Measurements from ENCODE around the gene IPPK.
A peak's percentile ranks its signal among the peaks of the same experiment; 100 is the strongest.

Gene IPPK

DNA sequence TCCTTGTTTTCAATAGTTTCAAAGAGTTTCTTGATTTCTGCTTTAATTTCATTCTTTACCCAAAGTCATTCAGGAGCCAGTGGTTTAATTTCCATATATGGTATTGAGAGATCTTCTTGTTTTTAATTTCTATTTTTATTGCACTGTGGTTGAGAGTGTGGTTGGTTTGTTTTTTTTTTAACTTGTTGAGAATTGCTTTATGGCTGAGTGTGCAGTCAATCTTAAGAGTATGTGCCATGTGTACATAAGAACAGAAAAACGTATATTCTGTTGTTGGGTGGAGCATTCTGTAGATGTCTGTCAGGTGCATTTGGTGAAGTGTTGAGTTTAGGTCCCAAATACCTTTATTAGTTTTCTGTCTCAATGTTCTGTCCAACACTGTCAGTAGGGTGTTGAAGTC is 26.7 kb upstream of the IPPK start:
- no peak for DNase-seq (ENCODE audit: low read depth in 2 of 2)

DNA sequence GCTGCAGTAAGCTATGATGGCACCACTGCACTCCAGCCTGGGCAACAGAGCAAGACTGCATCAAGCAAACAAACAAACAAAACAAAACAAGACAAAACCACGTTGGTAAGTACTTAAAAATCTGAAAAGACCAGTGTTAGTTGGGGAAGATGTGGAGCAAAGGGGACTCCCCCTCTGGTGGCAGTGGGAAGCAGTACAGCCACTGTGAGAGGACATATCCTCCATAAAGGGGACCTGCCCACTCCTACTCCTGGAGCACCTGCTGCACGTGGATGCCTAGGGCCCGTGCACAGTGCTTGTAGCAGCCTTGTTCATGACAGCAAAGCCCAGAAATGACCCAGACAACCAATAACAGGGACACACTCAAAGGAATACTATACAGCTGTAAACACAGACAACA is 17.0 kb upstream of the IPPK start:
- no peak for DNase-seq (ENCODE audit: low read depth in 2 of 2)

DNA sequence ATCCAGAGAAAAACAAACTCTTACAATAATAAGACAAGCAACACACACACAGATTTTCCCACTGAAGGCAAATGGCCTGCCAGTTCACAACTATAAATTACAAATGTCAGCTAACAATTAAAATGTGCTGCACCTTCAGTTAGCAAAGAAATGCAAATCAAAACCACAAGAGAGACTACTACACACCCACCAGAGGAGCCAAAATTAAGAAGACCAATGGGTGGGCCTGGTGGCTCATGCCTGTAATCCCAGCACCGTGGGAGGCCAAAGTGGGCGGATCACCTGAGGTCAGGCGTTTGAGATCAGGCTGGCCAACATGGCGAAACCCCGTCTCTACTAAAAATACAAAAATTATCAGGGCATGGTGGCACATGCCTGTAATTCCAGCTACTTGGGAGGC is 15.1 kb upstream of the IPPK start:
- no peak for DNase-seq (ENCODE audit: low read depth in 2 of 2)

DNA sequence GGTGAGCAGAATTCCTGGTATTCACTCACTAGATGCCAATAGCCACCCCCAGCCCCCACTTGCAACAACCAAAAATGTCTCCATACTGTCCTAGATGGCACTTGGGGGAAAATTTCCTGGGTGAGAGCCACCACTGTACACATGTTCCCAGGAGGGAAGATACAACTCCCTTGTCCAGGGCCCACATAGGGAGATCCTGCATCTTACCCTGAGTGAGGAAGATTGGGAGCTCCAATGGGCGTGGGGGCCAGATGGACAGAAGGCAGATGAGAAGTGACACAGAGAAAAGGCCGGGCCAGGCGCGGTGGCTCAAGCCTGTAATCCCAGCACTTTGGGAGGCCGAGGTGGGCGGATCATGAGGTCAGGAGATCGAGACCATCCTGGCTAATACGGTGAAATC is 12.3 kb upstream of the IPPK start:
- no peak for DNase-seq (ENCODE audit: low read depth in 2 of 2)

DNA sequence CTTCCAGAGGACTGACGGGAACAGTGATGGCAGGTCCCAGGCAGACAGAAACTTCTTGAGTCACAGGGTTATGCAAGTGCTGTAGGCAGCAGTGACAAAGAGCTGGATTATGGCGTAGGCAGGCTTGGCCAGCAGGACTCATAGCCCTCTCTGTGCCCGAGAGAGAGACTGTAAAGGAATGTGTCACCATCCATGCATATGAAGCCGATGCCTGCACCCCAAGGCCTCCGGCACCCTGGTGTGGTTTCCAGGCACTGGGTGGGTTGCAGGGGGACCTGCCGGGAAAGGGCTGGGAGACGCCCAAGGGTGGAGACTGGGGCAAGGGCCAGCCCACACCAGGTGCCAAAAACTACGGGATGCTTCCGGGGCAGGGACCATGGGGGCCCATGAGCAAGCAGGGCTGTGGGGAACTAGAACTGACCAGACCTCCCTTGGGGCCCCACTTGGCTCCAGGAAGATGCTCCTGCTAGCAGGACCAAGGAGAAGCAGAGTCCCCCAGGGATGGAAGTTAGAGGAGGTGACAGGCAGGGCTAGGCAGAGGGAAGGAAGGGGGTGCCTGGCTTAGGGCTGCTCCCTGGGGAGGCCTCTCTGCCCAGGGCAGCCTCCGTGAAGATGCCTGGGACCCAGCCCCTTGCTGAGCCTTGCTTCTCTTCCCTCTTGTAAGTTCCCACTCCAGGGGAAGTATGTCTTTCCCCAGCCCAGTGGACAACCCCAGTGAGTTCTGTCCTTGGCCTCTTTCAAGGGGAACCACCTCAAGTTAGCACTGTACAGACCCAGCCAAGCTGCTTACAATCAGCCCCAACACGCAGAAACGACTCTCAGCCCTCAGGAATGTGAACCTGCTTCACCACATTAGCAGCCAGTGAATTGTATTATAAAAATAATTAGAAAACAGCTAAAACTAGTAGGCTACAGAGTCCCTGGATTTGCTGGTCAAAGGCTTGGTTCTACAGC is 10.5 kb upstream of the IPPK start:
- no peak for DNase-seq (ENCODE audit: low read depth in 2 of 2)

DNA sequence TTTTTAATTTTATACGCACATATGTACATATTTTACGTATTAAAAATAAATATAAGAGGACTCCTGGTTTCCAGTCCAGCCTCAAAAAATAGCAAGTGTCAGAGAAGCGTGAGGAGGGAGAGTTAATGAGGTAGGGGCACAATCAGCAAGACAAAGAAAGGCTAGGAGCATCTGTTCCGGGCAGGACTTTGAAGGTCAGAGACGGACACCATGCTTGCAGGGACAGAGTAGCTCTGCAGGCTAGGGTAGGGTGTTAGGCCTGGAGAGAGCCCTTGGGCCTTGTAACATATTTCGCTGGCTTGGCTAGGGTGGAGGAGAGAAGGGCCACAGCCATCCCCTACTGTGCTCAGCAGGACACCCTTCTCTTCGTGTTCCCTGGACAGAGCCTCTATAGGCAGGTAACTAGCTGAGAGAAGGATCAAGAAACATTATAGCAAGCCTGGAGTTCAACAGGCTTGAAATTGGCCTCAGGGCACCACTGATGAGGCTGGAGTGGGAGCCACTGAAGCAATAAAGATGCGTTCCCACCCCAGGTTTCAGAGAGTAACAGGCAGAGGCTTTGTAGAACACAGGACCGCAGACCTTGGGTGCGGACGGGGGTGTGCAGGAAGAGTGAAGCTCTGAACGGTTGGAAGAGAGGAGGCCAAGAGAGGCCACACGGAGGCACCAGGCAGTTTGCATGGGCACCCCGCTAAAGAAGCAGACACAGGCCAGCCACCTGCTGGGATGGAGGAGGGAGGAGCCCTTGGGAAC is 9.7 kb upstream of the IPPK start:
- no peak for DNase-seq (ENCODE audit: low read depth in 2 of 2)

DNA sequence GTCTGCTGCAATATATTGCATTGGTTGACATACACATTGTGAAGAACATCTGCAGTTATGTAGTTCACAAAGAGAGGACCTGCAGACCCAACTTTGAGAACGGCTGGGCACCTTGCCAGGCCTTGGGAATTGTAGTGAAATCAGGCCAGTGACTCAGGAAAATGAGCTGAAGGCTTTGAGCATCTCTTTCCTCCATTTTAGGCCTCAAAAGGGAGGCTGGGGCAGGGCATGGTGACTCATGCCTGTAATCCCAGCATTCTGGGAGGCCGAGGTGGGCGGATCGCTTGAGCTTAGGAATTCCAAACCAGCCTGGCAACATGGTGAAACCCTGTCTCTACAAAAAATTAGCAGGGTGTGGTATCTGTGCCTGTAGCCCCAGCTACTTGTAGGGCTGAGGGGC is 1.4 kb upstream of the IPPK start:
- DNase-seq (ENCODE audit: low read depth in 2 of 2), result no peak

DNA sequence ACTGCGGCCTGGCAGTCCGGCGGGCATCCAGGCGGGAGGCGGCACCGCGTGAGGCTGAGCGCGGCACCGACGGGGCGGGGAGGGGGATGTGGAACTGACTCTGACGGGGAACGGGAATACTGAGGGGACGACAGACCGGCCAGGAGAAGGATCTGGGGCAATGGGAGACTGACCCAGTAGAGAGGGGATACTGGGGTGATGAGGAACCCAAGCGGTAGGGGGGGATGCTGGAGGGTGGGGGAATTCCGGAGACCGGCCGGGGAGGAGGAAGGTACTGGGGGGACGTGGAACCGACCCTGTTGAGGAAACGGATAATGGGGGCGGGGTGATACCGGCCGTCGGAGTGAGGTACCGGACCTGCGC is 423 bp downstream of the IPPK start:
- peak in 1 of 2 donors; percentile 7 for DNase-seq (ENCODE audit: low read depth in 2 of 2)

DNA sequence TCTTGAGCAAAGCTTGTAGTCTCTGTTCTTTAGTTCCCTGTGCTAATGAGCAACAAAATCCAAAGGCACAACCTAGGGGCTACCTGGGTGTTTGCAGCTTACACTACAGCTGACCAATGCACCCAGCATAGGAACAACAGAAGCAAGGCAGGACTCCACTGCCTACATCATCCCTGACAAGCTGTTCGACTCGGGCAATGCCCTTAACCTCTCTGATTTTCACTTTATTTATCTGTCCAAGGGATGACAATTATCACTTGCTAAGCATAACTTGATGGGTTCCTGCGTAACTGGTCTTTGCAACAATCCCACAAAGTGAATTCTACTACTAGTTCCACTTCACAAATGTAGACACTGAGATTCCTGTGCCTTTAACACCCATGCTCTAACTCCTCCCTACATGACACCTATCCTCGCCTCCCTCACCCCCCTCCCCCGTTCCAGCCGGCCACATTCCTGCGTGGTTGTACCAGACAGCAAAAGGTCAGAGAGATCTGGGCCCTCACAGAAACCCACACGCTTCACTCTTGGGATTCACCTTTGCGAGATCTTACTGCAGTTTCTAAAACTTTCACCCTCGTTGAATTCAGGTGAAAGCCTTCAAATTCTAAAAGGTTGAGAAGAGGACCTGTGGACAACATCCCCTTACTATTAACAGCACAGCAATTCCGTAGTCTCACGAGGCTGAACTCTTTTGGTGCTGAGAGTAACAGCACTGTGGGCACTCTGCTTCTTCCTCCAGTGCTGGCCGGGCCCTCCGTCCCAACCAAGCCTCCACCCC is 995 bp downstream of the IPPK start:
- no peak for DNase-seq (ENCODE audit: low read depth in 2 of 2)

DNA sequence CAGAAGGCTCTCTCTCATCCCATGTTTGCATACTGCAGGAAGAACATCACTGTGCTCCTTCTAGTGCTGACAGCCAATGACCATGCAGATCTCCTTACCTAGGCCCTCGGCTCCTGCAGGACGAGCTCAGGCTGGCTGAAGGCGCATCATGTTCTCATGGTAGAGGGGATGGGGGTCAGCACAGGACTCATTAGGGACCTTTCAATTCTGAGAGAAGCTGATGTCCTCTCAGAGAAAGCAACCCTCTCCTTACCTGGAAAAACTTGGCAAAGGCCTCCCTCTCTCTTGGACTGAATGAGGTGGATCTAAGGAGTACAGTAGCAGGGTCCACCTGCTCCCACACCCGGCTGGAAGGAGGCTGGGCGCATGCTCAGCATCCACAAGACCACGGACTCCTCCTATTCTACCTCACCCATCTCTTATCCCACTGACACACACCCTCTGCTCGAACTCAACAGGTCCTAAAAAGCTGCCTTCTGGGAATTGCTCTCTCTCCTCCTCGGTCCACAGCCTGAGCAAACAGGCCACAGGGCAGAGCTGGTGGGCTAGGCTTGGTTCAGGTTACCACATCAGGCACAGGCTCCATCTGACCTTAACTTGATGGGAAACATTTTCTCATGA is 2.9 kb downstream of the IPPK start:
- no peak for DNase-seq (ENCODE audit: low read depth in 2 of 2)

DNA sequence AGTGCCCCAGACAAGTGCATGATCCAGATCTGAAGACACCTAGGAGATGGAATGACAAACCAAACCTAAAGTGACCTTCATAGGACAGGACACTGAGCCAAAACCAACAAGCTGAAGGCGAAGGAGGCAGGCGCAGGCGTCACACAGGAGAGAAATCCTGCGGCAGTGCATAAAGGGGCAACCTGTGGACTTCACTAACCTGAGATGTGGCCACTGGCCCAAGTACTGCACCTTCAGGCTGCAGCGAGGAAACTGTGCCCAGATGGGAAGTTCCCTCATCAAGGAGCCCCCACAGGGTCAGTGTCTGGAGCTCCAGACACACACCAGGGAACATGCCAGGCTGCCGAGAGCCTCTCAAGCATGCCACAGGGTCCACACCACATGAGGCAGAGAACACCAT is 3.7 kb downstream of the IPPK start:
- DNase-seq (ENCODE audit: low read depth in 2 of 2), result no peak

DNA sequence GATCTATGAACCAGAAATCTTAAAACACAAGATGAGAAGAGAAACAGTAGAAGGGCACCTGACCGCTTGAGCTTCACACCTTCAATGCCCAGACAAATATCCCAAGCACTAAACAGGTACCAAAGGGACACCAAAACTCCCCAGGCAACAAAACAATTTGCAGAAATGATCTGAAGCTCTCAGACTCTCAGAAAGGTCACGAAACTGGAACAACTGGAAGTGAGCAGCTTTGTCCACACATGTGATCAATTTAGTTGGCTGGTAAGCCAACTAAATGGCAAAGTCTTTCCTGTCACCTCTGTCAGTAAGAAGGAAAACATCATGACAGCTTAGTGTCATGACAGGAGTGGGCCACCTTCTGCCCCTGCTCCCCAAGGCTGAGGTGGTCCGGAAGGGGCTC is 4.1 kb downstream of the IPPK start:
- DNase-seq (ENCODE audit: low read depth in 2 of 2), result no peak

DNA sequence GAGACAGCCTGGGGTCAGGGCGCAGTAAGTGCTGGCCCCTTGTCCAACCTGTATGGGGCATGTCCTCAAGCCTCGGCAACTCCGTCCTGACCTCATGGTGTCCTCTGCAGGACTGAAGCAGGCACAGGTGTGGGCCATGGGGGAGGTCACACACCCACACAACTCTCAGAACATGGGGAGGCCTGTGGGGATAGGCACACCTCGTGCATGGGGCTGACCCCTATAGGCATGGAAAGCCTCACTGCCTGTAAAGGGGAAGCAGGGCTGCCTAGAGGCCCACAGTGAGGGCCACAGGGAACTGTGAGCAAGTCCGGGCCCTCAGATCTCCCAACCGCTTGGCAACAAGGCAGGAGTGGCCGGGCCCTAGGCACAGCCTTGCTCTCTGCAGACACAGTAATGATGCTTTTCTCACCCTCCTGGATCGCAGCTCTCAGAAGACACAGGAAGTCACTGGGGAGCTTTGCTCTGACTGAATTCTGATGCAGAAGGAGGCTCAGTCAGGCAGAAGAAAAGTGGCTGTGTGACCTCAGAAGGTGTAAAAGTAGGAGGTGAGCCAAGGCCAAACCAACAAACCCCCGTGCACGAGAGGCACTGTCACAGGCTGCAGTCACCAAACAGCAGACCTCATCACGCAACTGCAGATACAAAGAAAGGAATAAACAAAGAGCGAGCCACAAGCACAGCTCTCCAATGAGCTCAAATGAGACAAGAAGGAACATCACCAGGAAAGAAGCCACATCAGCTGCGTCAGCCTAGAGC is 5.4 kb downstream of the IPPK start:
- DNase-seq (ENCODE audit: low read depth in 2 of 2), result no peak

DNA sequence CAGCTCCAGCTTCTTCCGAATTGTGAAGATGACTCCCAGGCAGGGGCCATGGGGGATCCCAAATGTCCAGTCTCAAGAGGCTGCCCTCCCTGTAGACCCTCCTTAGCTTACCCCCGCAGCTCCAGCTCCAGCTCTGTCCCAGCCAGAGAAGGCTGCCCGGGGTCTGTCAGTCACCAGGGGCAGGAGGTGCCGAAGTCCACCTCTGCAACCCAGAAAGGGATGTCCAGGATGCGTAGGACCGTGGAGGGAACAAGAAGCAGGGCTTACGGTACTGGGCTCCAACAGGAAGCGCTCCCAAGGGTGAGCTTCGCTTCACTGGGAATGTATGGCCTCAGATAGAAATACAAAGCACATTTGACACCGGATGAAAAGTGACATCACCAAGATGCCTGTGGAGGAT is 6.0 kb downstream of the IPPK start:
- no peak for DNase-seq (ENCODE audit: low read depth in 2 of 2)

DNA sequence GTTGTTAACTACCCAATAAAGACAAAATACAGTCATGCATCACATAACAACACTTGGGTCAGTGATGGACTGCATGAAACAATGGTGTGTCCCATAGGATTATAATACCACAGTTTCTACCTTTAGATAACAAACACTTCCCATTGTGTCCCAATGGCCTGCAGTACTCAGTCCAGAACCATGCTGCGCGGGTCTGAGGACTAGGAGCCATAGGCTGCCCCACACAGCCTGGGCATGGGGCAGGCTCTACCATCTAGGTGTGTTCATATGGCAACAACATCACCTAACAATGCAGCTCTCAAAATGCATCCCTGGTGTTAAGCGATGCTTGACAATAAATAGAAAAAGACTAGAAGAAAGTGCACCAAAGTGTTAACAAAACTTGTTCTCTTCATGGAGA is 6.8 kb downstream of the IPPK start:
- no peak for DNase-seq (ENCODE audit: low read depth in 2 of 2)

DNA sequence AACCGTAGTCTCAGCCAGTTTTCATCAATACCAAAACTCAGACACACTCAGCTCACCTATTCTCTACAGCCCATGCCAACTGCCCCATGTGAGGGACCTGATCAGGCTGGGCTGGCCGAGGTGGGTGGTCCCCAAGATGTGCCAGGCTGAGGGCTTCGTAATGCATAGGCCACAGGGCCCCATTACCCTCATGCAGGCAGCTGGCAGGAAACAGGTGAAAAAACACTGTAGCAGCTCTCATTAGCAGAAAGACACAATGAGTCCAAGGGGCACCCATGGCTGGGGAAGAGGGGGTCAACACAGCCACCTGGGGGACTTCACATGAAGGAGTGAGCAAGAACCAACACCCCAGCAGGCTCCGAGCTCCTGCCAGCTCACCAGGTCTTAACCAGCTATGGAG is 8.2 kb downstream of the IPPK start:
- no peak for DNase-seq (ENCODE audit: low read depth in 2 of 2)

DNA sequence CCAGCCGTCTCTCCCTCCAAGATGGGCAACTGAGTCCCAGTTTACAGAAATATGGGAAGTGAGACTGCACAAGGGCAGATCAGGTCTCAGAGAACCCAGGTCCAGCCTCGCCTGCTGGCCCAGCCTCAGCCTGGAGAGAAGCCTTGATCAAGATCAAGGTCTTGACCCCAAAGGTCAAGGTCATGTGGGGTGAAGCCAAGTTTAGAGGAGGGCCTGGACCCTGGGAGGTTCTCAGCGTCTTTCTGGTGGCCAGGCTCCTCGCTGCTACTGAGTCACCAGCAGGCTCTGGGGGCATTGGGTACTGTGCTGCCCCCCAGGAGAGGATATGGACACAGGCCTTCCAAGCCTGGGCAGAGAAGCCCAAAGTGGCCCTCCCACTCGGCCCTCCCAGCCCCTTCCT is 8.8 kb downstream of the IPPK start:
- DNase-seq (ENCODE audit: low read depth in 2 of 2), result no peak

DNA sequence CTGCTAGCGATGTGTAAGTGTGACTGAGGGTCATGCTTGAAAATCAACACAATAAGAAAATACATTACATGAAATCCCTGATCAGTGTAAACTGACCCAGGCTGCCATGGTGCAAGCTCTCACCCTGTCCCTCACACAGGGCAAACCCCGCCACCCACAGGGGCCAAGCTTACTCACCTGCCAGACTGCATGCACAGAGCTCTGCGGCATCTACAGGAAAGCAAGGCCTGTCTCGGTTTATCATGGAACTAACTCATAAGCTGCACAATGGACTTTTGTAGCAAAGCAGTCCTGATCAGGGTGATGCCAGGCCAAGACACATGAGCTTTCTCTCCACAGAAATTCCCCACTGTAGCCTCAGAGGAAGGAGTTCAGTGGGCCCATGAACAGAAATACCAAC is 9.7 kb downstream of the IPPK start:
- DNase-seq (ENCODE audit: low read depth in 2 of 2), result no peak

DNA sequence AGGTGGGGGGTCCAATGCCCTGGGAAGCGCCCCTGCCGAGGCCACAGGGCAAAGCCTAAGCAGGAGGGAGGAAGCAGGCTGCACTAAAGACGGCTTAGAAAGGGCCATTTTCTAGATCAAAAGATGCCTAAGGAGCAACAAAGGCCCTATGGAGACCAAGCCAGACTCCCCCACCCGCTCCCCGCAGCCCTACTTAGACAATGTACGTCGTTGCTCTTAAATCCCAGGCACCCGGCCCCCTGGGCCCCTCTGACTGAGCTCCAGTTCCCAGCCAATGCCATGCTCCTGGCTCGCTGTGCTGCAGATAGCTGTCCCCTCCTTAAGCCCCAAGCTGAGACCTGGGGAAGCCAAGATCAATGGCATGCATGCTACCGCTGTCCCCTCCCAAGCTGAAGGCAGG is 10.3 kb downstream of the IPPK start:
- DNase-seq (ENCODE audit: low read depth in 2 of 2), result no peak

DNA sequence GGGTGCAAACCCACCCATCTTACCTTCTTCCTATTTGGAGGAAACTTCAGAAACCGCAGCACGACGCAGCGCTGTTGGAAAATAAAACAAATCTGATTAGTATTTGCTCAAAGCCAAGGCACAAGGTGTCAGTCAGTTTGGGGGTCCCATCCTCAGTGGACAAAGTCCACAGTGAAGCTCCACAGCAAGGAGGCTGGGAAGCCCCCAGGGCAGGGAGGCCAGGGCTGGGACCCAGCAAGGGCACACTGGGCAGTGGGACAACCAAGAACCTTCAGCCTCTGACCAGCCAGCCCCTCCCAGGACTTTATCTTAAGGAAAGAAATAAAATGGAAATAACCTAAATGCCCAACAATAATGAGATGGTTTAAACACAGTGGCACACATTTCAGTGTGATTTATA is 11.3 kb downstream of the IPPK start:
- no peak for DNase-seq (ENCODE audit: low read depth in 2 of 2)

DNA sequence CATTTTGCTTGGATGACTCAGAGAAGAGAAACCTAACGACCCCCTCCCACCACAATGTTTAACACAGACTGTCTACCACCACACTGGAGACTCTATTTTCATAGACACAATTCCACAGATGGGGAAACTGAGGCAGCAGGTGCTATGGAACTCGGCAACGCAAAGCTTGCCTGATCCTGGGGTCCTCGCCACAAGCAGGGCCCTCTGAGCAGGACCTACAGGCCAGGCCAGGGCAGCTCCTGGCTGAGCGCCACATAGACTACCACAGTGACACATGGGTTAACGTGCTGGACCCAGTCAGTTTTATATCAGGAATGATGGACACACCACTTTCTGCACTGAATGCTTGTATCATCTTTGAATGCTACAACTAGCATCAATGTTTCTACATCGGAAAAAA is 11.8 kb downstream of the IPPK start:
- DNase-seq (ENCODE audit: low read depth in 2 of 2), result no peak

All from stimulated activated CD8-positive, alpha-beta memory T cell treated with anti-CD3 and anti-CD28 coated beads, Interleukin-7, amount 100 ng/mL, for 1 hour (primary cell).